Glutamatergic neuron (in vitro differentiated cells): ENCODE results near the gene ATG4D. TPM values are rescaled to one million over a fixed set of nuclear protein-coding genes. Genes with fewer than 3 reads are reported as not detected.

ENCODE experiments used
- DNase-seq: peaks from one replicate; pipeline ENCODE4 v3.0.0; 2022
- H3K27ac Mint-ChIP-seq: one replicate; pipeline ENCODE4 v1.8.0; 2020; ENCODE audit warnings: mild to moderate bottlenecking, mixed read lengths, inconsistent platforms; ENCODE audit not compliant: unreplicated experiment
- H3K27me3 Mint-ChIP-seq: one replicate; pipeline ENCODE4 v1.8.0; 2020; ENCODE audit warnings: mild to moderate bottlenecking, moderate library complexity, mixed read lengths, inconsistent platforms; ENCODE audit not compliant: unreplicated experiment
- H3K36me3 Mint-ChIP-seq: one replicate; pipeline ENCODE4 v1.8.0; 2020; ENCODE audit warnings: mild to moderate bottlenecking, mixed read lengths, inconsistent platforms; ENCODE audit not compliant: unreplicated experiment
- H3K4me1 Mint-ChIP-seq: one replicate; pipeline ENCODE4 v1.8.0; 2020; ENCODE audit warnings: mild to moderate bottlenecking, low read depth, mixed read lengths, inconsistent platforms; ENCODE audit not compliant: unreplicated experiment
- H3K4me3 Mint-ChIP-seq: one replicate; pipeline ENCODE4 v1.8.0; 2020; ENCODE audit warnings: mild to moderate bottlenecking, mixed read lengths, inconsistent platforms; ENCODE audit not compliant: unreplicated experiment
- H3K9me3 Mint-ChIP-seq: one replicate; pipeline ENCODE4 v1.8.0; 2020; ENCODE audit warnings: mild to moderate bottlenecking, moderate library complexity, mixed read lengths, inconsistent platforms; ENCODE audit not compliant: unreplicated experiment
- CTCF ChIP-seq: fragments of 200-600 bp; sonication (generic); IDR thresholded peaks from one replicate; pipeline ENCODE4 v1.5.0; 2021; ENCODE audit not compliant: partially characterized antibody, unreplicated experiment
- microRNA-seq: library from miRNA; unstranded; fragments of <30 nt; microRNA quantifications from one replicate; pipeline ENCODE4, GENCODE V29; 2020; ENCODE audit not compliant: unreplicated experiment
- total RNA-seq: library from RNA; stranded (reverse); fragmentation: NEBNext Ultra II Directional; extraction: Animal tissue kit (Norgen Biotek cat#: 25700); gene quantifications from one replicate; pipeline ENCODE4 v1.2.1, GENCODE V29; 2021; ENCODE audit not compliant: unreplicated experiment

The ATG4D gene
- total RNA-seq, 1 donor from 2014 or later: 56.1 TPM

DNA sequence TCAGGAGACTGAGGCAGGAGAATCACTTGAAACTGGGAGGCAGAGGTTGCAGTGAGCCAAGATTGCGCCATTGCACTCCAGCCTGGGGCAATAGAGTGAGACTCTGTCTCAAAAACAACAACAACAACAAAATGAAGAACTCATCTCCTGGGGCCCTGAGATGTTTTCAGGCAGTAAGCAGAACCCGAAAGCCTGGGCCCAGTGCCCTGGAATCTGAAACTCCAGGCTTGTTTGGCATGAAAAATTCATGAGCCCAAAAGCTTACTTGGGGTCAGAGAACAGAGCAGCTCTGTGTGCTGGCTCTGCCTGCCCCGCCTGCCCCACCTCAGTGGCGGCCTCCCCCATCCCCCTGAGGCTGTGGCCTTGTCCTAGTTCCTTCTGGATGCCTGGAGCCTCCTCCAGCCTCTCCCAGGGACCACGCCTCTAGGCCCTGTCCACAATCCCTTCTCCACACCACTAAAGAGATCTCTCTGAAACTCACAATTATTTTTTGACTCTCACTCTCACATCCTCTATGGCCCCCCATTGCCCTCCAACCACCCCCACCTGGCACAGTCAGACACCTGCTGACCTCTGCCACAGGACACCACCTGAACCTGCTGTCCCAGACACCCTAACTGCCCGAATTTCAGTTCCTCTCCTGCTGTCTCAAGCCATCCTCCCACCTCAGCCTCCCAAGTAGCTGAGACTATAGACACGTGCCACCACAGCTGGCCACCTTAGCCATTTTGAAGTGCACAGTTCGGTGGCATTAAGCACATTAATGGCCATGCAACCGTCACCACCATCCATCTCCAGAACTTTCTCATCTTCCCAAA is 50.3 kb downstream of the ATG4D start:
- Mint-ChIP-seq H3K9me3 (no peaks in the 10 kb centered on the region), H3K27me3 (peaks cover 2% of the 10 kb centered on the region), H3K27ac (no peak overlapping the region), H3K4me3 (no peak overlapping the region), H3K36me3 (no peaks in the 10 kb centered on the region), H3K4me1 (no peaks in the 10 kb centered on the region)
- DNase-seq: no peak
- no peak for TF ChIP-seq CTCF

DNA sequence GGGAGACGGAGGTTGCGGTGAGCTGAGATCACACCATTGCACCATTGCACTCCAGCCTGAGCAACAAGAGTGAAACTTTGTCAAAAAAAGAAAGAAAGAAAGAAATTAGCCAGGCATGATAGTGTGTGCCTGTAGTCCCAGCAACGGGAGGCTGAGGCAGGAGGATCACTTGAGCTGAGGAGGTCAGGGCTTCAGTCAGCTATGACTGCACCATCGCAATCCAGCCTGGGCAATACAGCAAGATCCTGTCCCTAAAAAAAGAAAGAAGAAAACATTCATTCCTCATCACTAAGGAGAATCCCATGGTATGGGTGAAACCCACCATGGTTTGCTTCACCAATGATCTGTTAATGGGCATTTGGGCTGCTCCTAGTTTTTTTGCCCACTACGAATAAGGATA is 56.4 kb downstream of the ATG4D start:
- no peak for TF ChIP-seq CTCF
- H3K4me3 Mint-ChIP-seq: no peak overlapping the region
- peaks cover 4% of the 10 kb centered on the region for H3K4me1 Mint-ChIP-seq

DNA sequence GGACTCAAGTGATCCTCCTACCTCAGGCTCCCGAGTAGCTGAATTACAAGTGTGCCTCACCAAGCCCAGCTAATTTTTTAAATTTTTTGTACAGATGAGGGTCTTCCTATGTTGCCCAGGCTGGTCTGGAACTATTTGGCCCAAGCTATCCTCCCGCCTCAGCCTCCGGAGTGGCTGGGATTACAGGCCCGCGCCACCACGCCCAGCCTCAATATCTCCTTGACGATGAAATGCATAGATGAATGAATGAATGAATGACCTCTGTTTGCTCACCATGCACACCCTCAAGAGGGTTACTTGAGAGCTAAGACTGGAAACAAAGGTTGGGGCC is 58.3 kb downstream of the ATG4D start:
- no peaks in the 10 kb centered on the region for H3K27me3 Mint-ChIP-seq
- peaks cover 4% of the 10 kb centered on the region for H3K9me3 Mint-ChIP-seq
- DNase-seq: no peak
- H3K27ac Mint-ChIP-seq: peak overlapping the region; percentile 72
- peaks cover 12% of the 10 kb centered on the region for H3K36me3 Mint-ChIP-seq
- TF ChIP-seq CTCF: no peak
- H3K4me1 Mint-ChIP-seq: peaks cover 4% of the 10 kb centered on the region
- H3K4me3 Mint-ChIP-seq: peak overlapping the region; percentile 71

More for the DNA sequence above, 56.4 kb downstream of the ATG4D start:
- Mint-ChIP-seq H3K9me3 (peaks cover 4% of the 10 kb centered on the region), H3K36me3 (peaks cover 12% of the 10 kb centered on the region), H3K27ac (no peak overlapping the region), H3K27me3 (no peaks in the 10 kb centered on the region)
- DNase-seq: no peak

GRCh38 chr19:10602330-10603083 is 58.8 kb downstream of the ATG4D start:
- DNase-seq: peak; percentile 92
- Mint-ChIP-seq H3K27me3 (no peaks in the 10 kb centered on the region), H3K9me3 (peaks cover 4% of the 10 kb centered on the region), H3K27ac (peak overlapping the region; percentile 72), H3K4me1 (peaks cover 4% of the 10 kb centered on the region), H3K36me3 (peaks cover 12% of the 10 kb centered on the region), H3K4me3 (peak overlapping the region; percentile 90)
- TF ChIP-seq CTCF: no peak

Small RNA genes within 50 kb of the gene (microRNA-seq; reads per million reads assigned to microRNA genes)
- gene MIR1238: 0.41 reads per million

Other genes with a start within 250 kb of the ATG4D start
- gene ZGLP1, start 234.1 kb upstream of the ATG4D start, total RNA-seq: 9.4 TPM
- gene FDX2, start 227.9 kb upstream of the ATG4D start, total RNA-seq: 16.0 TPM
- gene RAVER1, start 210.4 kb upstream of the ATG4D start, total RNA-seq: 24.8 TPM
- 2.0 TPM for gene ICAM3, start 204.3 kb upstream of the ATG4D start, total RNA-seq
- 90.4 TPM for gene TYK2, start 163.3 kb upstream of the ATG4D start, total RNA-seq
- gene CDC37, start 140.4 kb upstream of the ATG4D start, total RNA-seq: 128 TPM
- 5.7 TPM for gene PDE4A, start 123.4 kb upstream of the ATG4D start, total RNA-seq
- 44.1 TPM for gene KEAP1, start 40.5 kb upstream of the ATG4D start, total RNA-seq
- gene S1PR5, start 26.5 kb upstream of the ATG4D start, total RNA-seq: not detected
- gene KRI1, start 22.1 kb downstream of the ATG4D start, total RNA-seq: 24.1 TPM
- 68.3 TPM for gene CDKN2D, start 25.1 kb downstream of the ATG4D start, total RNA-seq
- gene AP1M2, start 43.4 kb downstream of the ATG4D start, total RNA-seq: 1.2 TPM
- 129 TPM for gene SLC44A2, start 81.6 kb downstream of the ATG4D start, total RNA-seq
- 536 TPM for gene ILF3, start 110.4 kb downstream of the ATG4D start, total RNA-seq
- gene QTRT1, start 157.5 kb downstream of the ATG4D start, total RNA-seq: 35.1 TPM
- 227 TPM for gene DNM2, start 174.2 kb downstream of the ATG4D start, total RNA-seq